ENCODE data around the gene GTF2B. TPM values are rescaled to one million over a fixed set of nuclear protein-coding genes. Genes with fewer than 3 reads are reported as not detected.
"Not testable (repeated sequence)": the region's sequence is repeated elsewhere in the genome, so short reads cannot be mapped to it uniquely, and the experiment has no call there.

GTF2B gene
- total RNA-seq, 1 donor from 2014 or later: 13.7 TPM

DNA sequence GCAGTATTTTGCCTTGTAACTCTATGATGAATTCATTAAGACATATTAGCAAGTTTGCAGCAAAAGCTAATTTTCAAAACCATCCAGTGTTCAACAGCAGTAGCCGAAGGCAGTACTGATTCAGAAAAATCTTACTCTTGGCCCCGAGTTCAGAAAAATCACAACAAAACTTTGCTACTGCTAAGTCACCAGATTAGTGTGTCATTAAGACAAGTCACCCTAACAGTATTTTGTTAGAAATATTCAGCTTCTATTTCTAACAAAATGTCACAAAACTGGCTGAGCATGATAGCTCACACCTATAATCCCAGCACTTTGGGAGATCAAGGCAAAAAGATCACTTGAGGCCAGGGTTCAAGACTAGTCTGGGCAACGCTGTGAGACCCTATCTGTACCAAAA lies 8.2 kb downstream of the GTF2B start:
- H3K4me1 ChIP-seq: no peaks in the 10 kb centered on the region
- TF ChIP-seq CTCF (IDR thresholded peaks at IDR 0.05): no peak
- no peak overlapping the region for H3K27ac ChIP-seq
- peaks cover 38 to 49% of the 10 kb centered on the region in 2 donors for H3K36me3 ChIP-seq
- intact Hi-C loops (cut with DNase I): no loop called here
- no peak overlapping the region for H3K4me3 ChIP-seq
- no peaks in the 10 kb centered on the region for H3K27me3 ChIP-seq
- H3K9me3 ChIP-seq: no peaks in the 10 kb centered on the region
- DNase-seq (ENCODE audit: low spot score in 2 of 2): no peak

DNA sequence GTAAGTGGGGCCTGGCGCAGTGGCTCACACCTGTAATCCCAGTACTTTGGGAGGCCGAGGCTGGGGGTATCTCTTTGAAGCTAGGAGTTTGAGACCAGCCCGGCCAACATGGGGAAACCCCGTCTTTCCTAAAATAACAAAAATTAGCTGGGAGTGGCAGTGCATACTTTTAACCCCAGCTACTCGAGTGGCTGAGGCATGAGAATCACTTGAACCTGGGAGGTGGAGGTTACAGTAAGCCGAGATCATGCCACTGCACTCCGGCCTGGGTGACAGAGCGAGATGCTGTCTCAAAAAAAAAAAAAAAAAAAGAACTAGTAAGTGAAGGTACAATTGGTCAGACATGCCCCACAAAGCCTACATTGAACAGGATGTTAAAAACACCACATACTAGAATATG lies 10.7 kb downstream of the GTF2B start:
- H3K9me3 ChIP-seq; H3K4me1 ChIP-seq; H3K4me3 ChIP-seq; intact Hi-C loops (cut with DNase I); H3K27me3 ChIP-seq; DNase-seq (ENCODE audit: low spot score in 2 of 2); H3K27ac ChIP-seq: not testable (repeated sequence)
- H3K36me3 ChIP-seq: peaks cover 25 to 31% of the 10 kb centered on the region in 2 donors

DNA sequence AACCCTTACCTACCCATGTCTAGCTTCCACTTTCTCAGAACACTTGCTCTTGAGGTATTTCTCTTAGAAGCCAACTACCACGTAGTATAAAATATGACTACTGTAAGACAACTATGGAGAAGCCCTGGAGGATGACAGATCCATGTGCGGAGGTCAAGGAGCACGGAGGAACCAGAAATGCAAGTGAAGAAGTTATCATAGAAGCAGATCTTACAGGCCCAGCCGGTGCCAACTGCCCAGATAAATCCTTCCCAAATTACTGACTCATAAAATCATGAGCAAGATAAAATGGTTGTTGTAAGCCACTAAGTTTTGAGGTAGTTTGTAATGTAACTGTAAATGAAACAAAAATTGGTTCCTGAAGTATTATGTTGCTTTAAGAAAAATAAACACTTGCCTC lies 12.6 kb downstream of the GTF2B start:
- Histone ChIP-seq H3K36me3 (peaks cover 10 to 13% of the 10 kb centered on the region in 2 donors), H3K4me3 (no peak overlapping the region), H3K4me1 (peaks cover 0 to 9% of the 10 kb centered on the region in 2 donors), H3K27ac (no peak overlapping the region), H3K9me3 (no peaks in the 10 kb centered on the region), H3K27me3 (no peaks in the 10 kb centered on the region)
- no peak for DNase-seq (ENCODE audit: low spot score in 2 of 2)
- intact Hi-C loops (cut with DNase I): loop anchor here (5.0 kb wide), 1 partner anchor 76 kb away; no protein-coding TSS in a partner anchor
- no peak for TF ChIP-seq CTCF (IDR thresholded peaks at IDR 0.05)

DNA sequence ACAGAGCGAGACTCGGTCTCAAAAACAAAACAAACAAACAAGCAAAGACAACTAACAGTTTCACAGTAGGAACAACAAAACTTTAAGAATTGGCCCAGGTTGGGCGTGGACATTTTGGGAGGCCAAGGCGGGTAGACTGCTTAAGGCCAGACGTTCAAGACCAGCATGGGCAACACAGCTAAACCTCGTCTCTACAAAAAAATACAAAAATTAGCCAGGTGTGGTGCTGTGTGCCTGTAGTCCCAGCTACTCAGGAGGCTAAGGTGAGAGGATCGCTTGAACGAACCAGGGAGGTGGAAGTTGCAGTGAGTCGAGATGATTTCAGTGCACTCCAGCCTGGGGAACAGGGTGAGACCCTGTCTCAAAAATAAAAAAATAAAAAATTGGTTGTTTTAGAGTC lies 13.5 kb downstream of the GTF2B start:
- Histone ChIP-seq H3K27ac (peak overlapping the region in 1 of 2 donors; percentile 43), H3K36me3 (peaks cover 10 to 13% of the 10 kb centered on the region in 2 donors), H3K4me1 (peaks cover 0 to 9% of the 10 kb centered on the region in 2 donors), H3K27me3 (no peaks in the 10 kb centered on the region), H3K4me3 (no peak overlapping the region), H3K9me3 (no peaks in the 10 kb centered on the region)
- DNase-seq (ENCODE audit: low spot score in 2 of 2): no peak
- intact Hi-C loops (cut with DNase I): loop anchor here (2.0 to 5.0 kb wide), 2 partner anchors 76 to 223 kb away; no protein-coding TSS in a partner anchor
- no peak for TF ChIP-seq CTCF (IDR thresholded peaks at IDR 0.05)

- peak overlapping the region in 1 of 2 donors; percentile 43 for H3K27ac ChIP-seq
- H3K27me3 ChIP-seq: no peaks in the 10 kb centered on the region
- peaks cover 0 to 9% of the 10 kb centered on the region in 2 donors for H3K4me1 ChIP-seq
- no peak overlapping the region for H3K4me3 ChIP-seq
- DNase-seq (ENCODE audit: low spot score in 2 of 2): no peak
- peaks cover 10 to 13% of the 10 kb centered on the region in 2 donors for H3K36me3 ChIP-seq
- H3K9me3 ChIP-seq: no peaks in the 10 kb centered on the region
- intact Hi-C loops (cut with DNase I): loop anchor here (2.0 to 5.0 kb wide), 2 partner anchors 75 to 223 kb away; no protein-coding TSS in a partner anchor
- TF ChIP-seq CTCF (IDR thresholded peaks at IDR 0.05): peak; percentile 7 to 59 (median 53)
These were observed 14.0 kb downstream of the GTF2B start for GRCh38 chr1:88877382-88877825.

GRCh38 chr1:88876573-88877365 lies 14.6 kb downstream of the GTF2B start:
- Histone ChIP-seq H3K27me3 (no peaks in the 10 kb centered on the region), H3K4me3 (no peak overlapping the region), H3K9me3 (no peaks in the 10 kb centered on the region), H3K4me1 (peaks cover 0 to 9% of the 10 kb centered on the region in 2 donors), H3K27ac (no peak overlapping the region), H3K36me3 (peaks cover 10% of the 10 kb centered on the region in 2 donors)
- DNase-seq (ENCODE audit: low spot score in 2 of 2): no peak
- TF ChIP-seq CTCF (IDR thresholded peaks at IDR 0.05): no peak
- intact Hi-C loops (cut with DNase I): loop anchor here (2.0 to 5.0 kb wide), 2 partner anchors 74 to 222 kb away; no protein-coding TSS in a partner anchor

Data from ascending aorta (tissue), 2 donors.